Lower leg skin (tissue), 4 donors: Measurements from ENCODE around the gene CDC42SE1. TPM values are rescaled to one million over a fixed set of nuclear protein-coding genes. Genes with fewer than 3 reads are reported as not detected.

Source experiments
- DNase-seq, 2 donors: peaks; one replicate each; pipeline ENCODE4 v3.0.0-alpha.2; 2019; ENCODE audit warnings: low spot score in 2 of 2
- H3K4me3 ChIP-seq: fragments of 200-600 bp; sonication (generic); 2 replicates; pipeline ENCODE4 v1.5.1; 2017; ENCODE audit warnings: mild to moderate bottlenecking, low read depth; ENCODE audit not compliant: poor library complexity, severe bottlenecking
- CTCF ChIP-seq, 3 donors: fragments of 450-650 bp; IDR thresholded peaks; one replicate each; pipeline ENCODE4 v1.5.1; 2016; ENCODE audit warnings: antibody characterized with exemption in 3 of 3, mild to moderate bottlenecking in 3 of 3, moderate library complexity in 2 of 3
- POLR2A ChIP-seq, 2 donors: fragments of 450-650 bp; IDR thresholded peaks; one replicate each; pipeline ENCODE4 v1.6.1; 2016 to 2017; ENCODE audit warnings: antibody characterized with exemption in 2 of 2, mild to moderate bottlenecking in 1 of 2, moderate library complexity in 1 of 2
- WGBS, 2 donors: methylation state at CpG; one replicate each; pipeline ENCODE4 v1.1.5; 2018; 5-methylcytosine and 5-hydroxymethylcytosine counted together
- intact Hi-C: fragments of 100-400 bp; cut with DNase I; formaldehyde crosslinking; loops from one replicate; pipeline ENCODE4 v1.15.0; 2023; ENCODE audit warnings: low total_unique reads
- total RNA-seq, 4 donors: library from RNA; depleted of rRNA; stranded (reverse); fragments of >200 nt; gene quantifications; one replicate each; pipeline ENCODE4 v1.1.0, GENCODE V29; 2016

The CDC42SE1 gene
- total RNA-seq, 4 donors from 2014 or later: 88.8 to 93.5 (median 92.0) TPM

DNA sequence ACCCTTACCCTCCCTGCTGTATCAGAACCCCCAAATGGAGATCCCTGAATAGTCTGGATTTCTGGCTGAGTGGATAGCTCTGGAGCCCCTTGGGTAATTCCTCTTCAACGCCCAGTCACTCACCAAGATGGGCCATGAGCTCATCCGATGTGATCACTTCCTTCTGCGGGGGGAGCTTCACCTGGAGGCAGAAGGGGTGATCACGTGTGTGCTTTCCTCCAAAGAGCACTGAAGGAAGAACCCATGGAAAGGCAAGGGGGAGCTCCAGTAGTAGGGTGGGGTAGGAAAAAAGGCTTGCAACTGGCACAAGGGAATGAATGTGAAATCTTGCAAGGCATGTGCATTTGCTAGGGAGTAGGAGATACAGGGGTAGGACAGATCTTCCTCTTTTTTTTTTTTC, 57.8 kb downstream of the CDC42SE1 start:
- intact Hi-C loops: no loop called here
- DNase-seq: no peak
- no peak overlapping the region for H3K4me3 ChIP-seq
- 70 to 85% methylated on average over 4 of the region's 4 CpGs for WGBS, 2 donors
- no peak for TF ChIP-seq CTCF (IDR thresholded peaks at IDR 0.05)
- TF ChIP-seq POLR2A (IDR thresholded peaks at IDR 0.05): no peak

Other genes with a start within 250 kb of the CDC42SE1 start
- 10 to 100 TPM; 32.8 to 50.8 (median 45.0) TPM for gene ARNT, start 183.0 kb downstream of the CDC42SE1 start, total RNA-seq
- gene CTXND2, start 172.5 kb downstream of the CDC42SE1 start, total RNA-seq: not detected
- gene SETDB1, start 133.3 kb downstream of the CDC42SE1 start, total RNA-seq: 10 to 100 TPM; 23.5 to 38.1 (median 32.8) TPM
- gene CERS2, start 84.8 kb downstream of the CDC42SE1 start, total RNA-seq: 10 to 100 TPM; 28.8 to 50.1 (median 41.3) TPM
- gene ANXA9, start 77.3 kb downstream of the CDC42SE1 start, total RNA-seq: 100 to 1,000 TPM in 1 of 4 donors, 10 to 100 TPM in 3; 55.1 to 103 (median 82.4) TPM
- 10 to 100 TPM; 28.5 to 36.6 (median 30.8) TPM for gene MINDY1, start 52.7 kb downstream of the CDC42SE1 start, total RNA-seq
- gene PRUNE1, start 51.2 kb downstream of the CDC42SE1 start, total RNA-seq: 10 to 100 TPM; 12.9 to 30.7 (median 22.9) TPM
- gene BNIPL, start 23.0 kb downstream of the CDC42SE1 start, total RNA-seq: 100 to 1,000 TPM; 220 to 297 (median 254) TPM
- 1 to 10 TPM; 3.1 to 4.6 (median 3.6) TPM for gene C1orf56, start 11.9 kb downstream of the CDC42SE1 start, total RNA-seq
- 1 to 10 TPM in 1 of 4 donors, under 1 TPM in 3; 0.47 to 1.6 (median 0.70) TPM for gene MLLT11, start 775 bp upstream of the CDC42SE1 start, total RNA-seq
- gene GABPB2, start 11.1 kb upstream of the CDC42SE1 start, total RNA-seq: 10 to 100 TPM in 2 of 4 donors, 1 to 10 TPM in 2; 8.1 to 16.6 (median 11.0) TPM
- gene SEMA6C, start 87.0 kb upstream of the CDC42SE1 start, total RNA-seq: 10 to 100 TPM in 2 of 4 donors, 1 to 10 TPM in 2; 9.7 to 30.4 (median 14.3) TPM
- gene TNFAIP8L2, start 97.0 kb upstream of the CDC42SE1 start, total RNA-seq: 1 to 10 TPM; 1.2 to 5.6 (median 3.0) TPM
- 10 to 100 TPM in 3 of 4 donors, 1 to 10 TPM in 1; 9.2 to 16.1 (median 11.8) TPM for gene LYSMD1, start 106.3 kb upstream of the CDC42SE1 start, total RNA-seq
- 10 to 100 TPM; 24.1 to 38.8 (median 27.3) TPM for gene SCNM1, start 106.5 kb upstream of the CDC42SE1 start, total RNA-seq
- gene TMOD4, start 116.4 kb upstream of the CDC42SE1 start, total RNA-seq: under 1 TPM in 1 of 4 donors, not detected in 3; 0.49 TPM
- 10 to 100 TPM; 27.3 to 43.3 (median 31.1) TPM for gene VPS72, start 130.6 kb upstream of the CDC42SE1 start, total RNA-seq
- gene PIP5K1A, start 138.9 kb upstream of the CDC42SE1 start, total RNA-seq: 10 to 100 TPM; 27.7 to 67.6 (median 44.1) TPM
- gene PSMD4, start 195.1 kb upstream of the CDC42SE1 start, total RNA-seq: 100 to 1,000 TPM in 3 of 4 donors, 10 to 100 TPM in 1; 69.9 to 122 (median 118) TPM
- gene ZNF687, start 222.7 kb upstream of the CDC42SE1 start, total RNA-seq: 10 to 100 TPM; 21.9 to 45.0 (median 32.2) TPM